Rectal smooth muscle tissue (tissue), 1 donor: ENCODE results near the gene ATAD5.
"Not testable (repeated sequence)": the region's sequence is repeated elsewhere in the genome, so short reads cannot be mapped to it uniquely, and the experiment has no call there.

Experiments used
- H3K27ac ChIP-seq: one replicate; pipeline ENCODE4 v1.7.0; 2013; ENCODE audit warnings: low read depth, low read length, inconsistent platforms
- H3K27me3 ChIP-seq: one replicate; pipeline ENCODE4 v1.7.0; 2013; ENCODE audit warnings: low read length; ENCODE audit not compliant: control insufficient read depth, insufficient read depth
- H3K36me3 ChIP-seq: one replicate; pipeline ENCODE4 v1.7.0; 2013; ENCODE audit warnings: low read length; ENCODE audit not compliant: control insufficient read depth, insufficient read depth
- H3K4me1 ChIP-seq: one replicate; pipeline ENCODE4 v1.7.0; 2013; ENCODE audit warnings: low read length; ENCODE audit not compliant: control insufficient read depth, insufficient read depth
- H3K4me3 ChIP-seq: one replicate; pipeline ENCODE4 v1.7.0; 2013; ENCODE audit warnings: low read length
- H3K9ac ChIP-seq: one replicate; pipeline ENCODE4 v1.7.0; 2013; ENCODE audit warnings: low read length

Gene ATAD5

GRCh38 chr17:30905742-30906100 lies 74.0 kb downstream of the ATAD5 start:
- peak overlapping the region; percentile 58 for H3K9ac ChIP-seq
- H3K4me1 ChIP-seq = no peaks in the 10 kb centered on the region
- H3K27ac ChIP-seq = peak overlapping the region; percentile 80
- no peaks in the 10 kb centered on the region for H3K27me3 ChIP-seq
- peak overlapping the region; percentile 88 for H3K4me3 ChIP-seq
- no peaks in the 10 kb centered on the region for H3K36me3 ChIP-seq

- peak within 1 kb of the TSS; percentile 88 for H3K4me3 ChIP-seq
- peak within 1 kb of the TSS; percentile 58 for H3K9ac ChIP-seq
- no peaks in the 10 kb centered on the region for H3K36me3 ChIP-seq
- H3K27me3 ChIP-seq = no peaks in the 10 kb centered on the region
- no peaks in the 10 kb centered on the region for H3K4me1 ChIP-seq
- peak within 1 kb of the TSS; percentile 80 for H3K27ac ChIP-seq
These were observed 74.5 kb downstream of the ATAD5 start, which contains the start of gene TEFM for GRCh38 chr17:30906101-30906911. TEFM (minus strand) TSS chr17:30906238; CDS start chr17:30906198, 40 bp downstream.

- Histone ChIP-seq H3K27me3 (no peaks in the 10 kb centered on the region), H3K9ac (no peak overlapping the region), H3K4me3 (no peak overlapping the region), H3K4me1 (no peaks in the 10 kb centered on the region), H3K27ac (no peak overlapping the region), H3K36me3 (no peaks in the 10 kb centered on the region)
These were observed 77.1 kb downstream of the ATAD5 start for GRCh38 chr17:30908717-30909420.

- H3K27ac ChIP-seq, H3K27me3 ChIP-seq, H3K4me1 ChIP-seq, H3K4me3 ChIP-seq, H3K9ac ChIP-seq, H3K36me3 ChIP-seq: not testable (repeated sequence)
These were observed 78.4 kb downstream of the ATAD5 start for GRCh38 chr17:30910151-30910550.

- H3K9ac ChIP-seq = no peak overlapping the region
- no peaks in the 10 kb centered on the region for H3K27me3 ChIP-seq
- no peak overlapping the region for H3K4me3 ChIP-seq
- no peaks in the 10 kb centered on the region for H3K36me3 ChIP-seq
- no peaks in the 10 kb centered on the region for H3K4me1 ChIP-seq
- no peak overlapping the region for H3K27ac ChIP-seq
These were observed 82.2 kb downstream of the ATAD5 start for GRCh38 chr17:30913955-30914354.

- H3K27ac ChIP-seq = no peak overlapping the region
- H3K4me3 ChIP-seq = no peak overlapping the region
- H3K9ac ChIP-seq = no peak overlapping the region
These were observed 84.3 kb downstream of the ATAD5 start for GRCh38 chr17:30915833-30916611.

GRCh38 chr17:30917050-30917449 lies 85.3 kb downstream of the ATAD5 start:
- Histone ChIP-seq H3K27me3 (no peaks in the 10 kb centered on the region), H3K4me3 (no peak overlapping the region), H3K4me1 (no peaks in the 10 kb centered on the region), H3K27ac (no peak overlapping the region), H3K36me3 (no peaks in the 10 kb centered on the region), H3K9ac (no peak overlapping the region)

More at GRCh38 chr17:30915833-30916611, 84.3 kb downstream of the ATAD5 start:
- no peaks in the 10 kb centered on the region for H3K36me3 ChIP-seq
- no peaks in the 10 kb centered on the region for H3K27me3 ChIP-seq
- no peaks in the 10 kb centered on the region for H3K4me1 ChIP-seq

GRCh38 chr17:30920282-30920681 lies 88.5 kb downstream of the ATAD5 start:
- peaks cover 6% of the 10 kb centered on the region for H3K27me3 ChIP-seq
- no peaks in the 10 kb centered on the region for H3K36me3 ChIP-seq
- no peak overlapping the region for H3K9ac ChIP-seq
- H3K4me3 ChIP-seq = no peak overlapping the region
- no peak overlapping the region for H3K27ac ChIP-seq
- no peaks in the 10 kb centered on the region for H3K4me1 ChIP-seq

GRCh38 chr17:30920683-30921543 lies 89.1 kb downstream of the ATAD5 start:
- Histone ChIP-seq H3K36me3 (no peaks in the 10 kb centered on the region), H3K9ac (no peak overlapping the region), H3K4me3 (peak overlapping the region; percentile 58), H3K27ac (no peak overlapping the region), H3K4me1 (no peaks in the 10 kb centered on the region), H3K27me3 (peaks cover 6% of the 10 kb centered on the region)

- Histone ChIP-seq H3K27me3 (peaks cover 6% of the 10 kb centered on the region), H3K27ac (no peak within 1 kb of the TSS), H3K9ac (no peak within 1 kb of the TSS), H3K4me1 (no peaks in the 10 kb centered on the region), H3K4me3 (peak within 1 kb of the TSS; percentile 58), H3K36me3 (no peaks in the 10 kb centered on the region)
These were observed 89.9 kb downstream of the ATAD5 start, which contains the start of gene ADAP2 for GRCh38 chr17:30921544-30922196. ADAP2 (plus strand) TSS chr17:30921945; CDS start chr17:30922015, 70 bp downstream.

GRCh38 chr17:30922235-30923030 lies 90.7 kb downstream of the ATAD5 start:
- Histone ChIP-seq H3K27ac (no peak overlapping the region), H3K36me3 (no peaks in the 10 kb centered on the region), H3K4me1 (no peaks in the 10 kb centered on the region), H3K4me3 (peak overlapping the region; percentile 58), H3K9ac (no peak overlapping the region), H3K27me3 (peaks cover 6% of the 10 kb centered on the region)
